Measurements from ENCODE around the gene TTC24.
"Not testable (repeated sequence)": the region's sequence is repeated elsewhere in the genome, so short reads cannot be mapped to it uniquely, and the experiment has no call there.

Gene TTC24

DNA sequence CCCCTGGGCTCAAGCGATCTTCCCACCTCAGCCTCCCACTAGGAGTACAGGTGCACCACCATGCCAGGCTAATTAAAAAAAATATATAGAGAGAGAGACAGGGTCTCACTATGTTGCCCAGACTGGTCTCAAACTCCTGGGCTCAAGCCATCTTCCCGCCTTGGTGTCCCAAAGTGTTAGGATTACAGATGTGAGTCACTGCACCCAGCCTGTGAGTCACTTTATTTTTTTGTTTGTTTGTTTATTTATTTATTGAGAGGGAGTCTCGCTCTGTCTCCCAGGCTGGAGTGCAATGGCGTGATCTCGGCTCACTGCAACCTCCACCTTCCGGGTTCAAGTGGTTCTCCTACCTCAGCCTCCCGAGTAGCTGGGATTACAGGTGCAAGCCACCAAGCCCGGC is 8.4 kb downstream of the TTC24 start:
- not testable (repeated sequence) for DNase-seq (ENCODE audit: low spot score)

GRCh38 chr1:156589546-156589945 is 10.0 kb downstream of the TTC24 start:
- no peak for DNase-seq (ENCODE audit: low spot score)

GRCh38 chr1:156590326-156591180 is 11.0 kb downstream of the TTC24 start:
- DNase-seq (ENCODE audit: low spot score): no peak

DNA sequence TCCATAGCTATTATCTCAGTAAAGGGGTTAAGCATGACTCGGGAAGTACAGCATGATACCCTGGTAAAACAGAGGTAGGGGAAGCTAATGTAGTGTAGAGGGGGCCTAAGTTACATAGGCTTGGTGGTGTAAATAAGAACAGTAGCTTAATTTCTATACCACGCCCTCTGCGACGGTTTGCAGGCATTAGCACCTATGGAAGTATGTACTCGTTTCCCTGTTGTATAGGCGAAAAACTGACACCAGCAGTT is 11.6 kb downstream of the TTC24 start:
- DNase-seq (ENCODE audit: low spot score): no peak

DNA sequence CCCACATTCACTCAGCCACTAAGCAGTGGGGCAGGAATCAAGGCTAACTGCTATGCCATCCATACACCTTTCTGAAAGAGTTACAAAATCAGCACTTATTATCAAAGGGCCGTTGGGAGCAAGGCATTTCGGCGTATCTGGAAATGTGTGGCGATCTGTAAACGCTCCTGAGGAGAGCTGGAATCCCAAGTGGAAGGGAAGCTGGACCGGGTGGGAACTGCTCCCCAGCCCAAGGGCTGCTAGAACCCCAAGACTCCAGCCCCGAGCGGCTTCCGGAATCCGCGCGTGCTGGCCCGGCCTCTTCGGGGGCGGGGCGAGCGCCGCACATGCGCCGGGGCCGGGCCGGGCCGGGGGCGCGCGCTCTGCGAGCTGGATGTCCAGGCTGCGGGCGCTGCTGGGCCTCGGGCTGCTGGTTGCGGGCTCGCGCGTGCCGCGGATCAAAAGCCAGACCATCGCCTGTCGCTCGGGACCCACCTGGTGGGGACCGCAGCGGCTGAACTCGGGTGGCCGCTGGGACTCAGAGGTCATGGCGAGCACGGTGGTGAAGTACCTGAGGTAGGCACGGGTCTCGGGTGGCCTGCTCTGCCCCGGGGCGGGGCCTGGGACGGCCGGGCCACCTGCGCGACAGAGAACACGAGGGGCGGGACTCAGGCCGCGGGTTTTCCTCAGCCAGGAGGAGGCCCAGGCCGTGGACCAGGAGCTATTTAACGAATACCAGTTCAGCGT is 12.1 kb downstream of the TTC24 start, which contains the start of gene NAXE:
Gene NAXE (plus strand): TSS at position 345 of the 726 bp plus-strand sequence. CDS start 29 bp downstream, at position 374.
- DNase-seq (ENCODE audit: low spot score): peak; percentile 79

- DNase-seq (ENCODE audit: low spot score): no peak
Measured at GRCh38 chr1:156592158-156592909, 12.8 kb downstream of the TTC24 start.

DNA sequence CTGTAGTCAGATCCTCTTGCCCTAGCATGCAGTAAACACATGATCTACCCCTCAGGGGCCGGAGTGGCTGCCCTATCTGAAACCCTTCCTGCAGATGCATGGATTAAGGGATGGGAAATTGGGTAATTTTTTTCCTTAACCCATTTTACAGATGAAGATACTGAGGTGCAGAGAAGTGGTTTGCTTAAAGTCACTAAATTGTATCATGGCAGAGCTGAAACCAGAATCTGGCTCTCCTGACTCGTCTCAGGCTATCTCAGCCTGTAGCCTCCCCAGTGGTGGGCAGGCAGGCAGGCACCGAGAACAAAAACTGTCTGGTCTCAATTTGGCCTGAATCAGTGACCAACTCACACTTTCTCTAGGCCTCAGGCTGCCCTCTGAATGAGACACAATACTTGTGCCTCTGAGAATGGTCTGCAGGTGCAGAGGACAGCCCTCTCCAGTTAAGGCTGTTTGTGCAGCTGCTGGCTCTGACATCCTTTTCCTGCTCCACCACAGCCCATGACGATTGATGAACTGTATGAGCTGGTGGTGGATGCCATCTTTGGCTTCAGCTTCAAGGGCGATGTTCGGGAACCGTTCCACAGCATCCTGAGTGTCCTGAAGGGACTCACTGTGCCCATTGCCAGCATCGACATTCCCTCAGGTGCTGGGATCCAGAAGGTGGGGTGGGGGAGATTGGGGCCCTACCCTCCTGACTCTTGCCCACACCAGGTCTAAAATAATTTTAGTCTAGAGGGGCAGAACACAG is 13.6 kb downstream of the TTC24 start:
- no peak for DNase-seq (ENCODE audit: low spot score)

DNA sequence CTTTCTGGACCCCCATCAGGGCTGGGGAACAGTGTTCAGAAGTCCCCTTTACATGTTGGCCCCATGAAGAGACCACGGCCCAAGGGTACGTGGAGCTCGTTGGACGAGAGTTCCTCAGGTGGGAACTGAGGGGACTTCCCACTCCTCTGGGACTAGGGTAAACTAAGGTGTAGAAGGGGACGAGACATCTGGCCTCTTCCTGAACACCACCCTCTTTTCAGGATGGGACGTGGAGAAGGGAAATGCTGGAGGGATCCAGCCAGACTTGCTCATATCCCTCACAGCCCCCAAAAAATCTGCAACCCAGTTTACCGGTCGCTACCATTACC is 14.1 kb downstream of the TTC24 start:
- DNase-seq (ENCODE audit: low spot score): no peak

- no peak for DNase-seq (ENCODE audit: low spot score)
Measured at GRCh38 chr1:156594190-156594589, 14.7 kb downstream of the TTC24 start.

GRCh38 chr1:156595016-156595415 is 15.5 kb downstream of the TTC24 start:
- DNase-seq (ENCODE audit: low spot score): no peak

GRCh38 chr1:156596426-156596825 is 16.9 kb downstream of the TTC24 start:
- no peak for DNase-seq (ENCODE audit: low spot score)

GRCh38 chr1:156598125-156598524 is 18.6 kb downstream of the TTC24 start:
- DNase-seq (ENCODE audit: low spot score): no peak

DNA sequence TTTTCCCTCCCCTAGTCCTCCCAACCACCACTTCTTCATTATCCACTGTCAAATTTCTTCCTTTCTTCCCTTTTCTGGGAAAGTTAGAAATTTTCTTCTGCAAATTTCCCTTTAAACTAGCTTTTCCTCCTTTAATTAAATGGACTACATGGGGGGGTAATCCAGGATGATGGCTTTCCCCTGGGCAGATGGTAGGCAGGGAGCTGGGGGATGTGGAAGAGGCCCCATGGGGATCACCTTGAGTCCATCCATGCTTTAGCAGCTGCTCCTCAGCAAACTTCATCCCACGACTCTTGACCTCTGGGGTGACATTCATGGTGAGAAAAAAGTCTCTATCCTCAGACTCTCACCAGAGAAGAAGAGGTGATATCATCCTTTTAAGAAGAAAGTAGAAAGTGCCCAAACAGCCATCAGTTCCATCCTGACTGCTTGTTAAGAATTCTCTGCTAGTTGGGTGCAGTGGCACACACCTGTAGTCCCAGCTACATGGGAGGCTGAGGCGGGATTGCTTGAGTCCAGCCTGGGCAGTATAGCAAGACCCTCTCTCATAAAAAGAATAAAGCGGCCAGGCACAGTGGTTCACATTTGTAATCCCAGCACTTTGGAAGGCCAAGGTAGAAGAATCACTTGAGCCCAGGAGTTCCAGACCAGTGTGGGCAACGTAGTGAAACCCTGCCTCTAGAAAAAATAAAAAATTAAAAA is 19.4 kb downstream of the TTC24 start:
- no peak for DNase-seq (ENCODE audit: low spot score)

GRCh38 chr1:156599811-156600210 is 20.3 kb downstream of the TTC24 start:
- no peak for DNase-seq (ENCODE audit: low spot score)

- no peak for DNase-seq (ENCODE audit: low spot score)
Measured at GRCh38 chr1:156600733-156601121, 21.2 kb downstream of the TTC24 start.

DNA sequence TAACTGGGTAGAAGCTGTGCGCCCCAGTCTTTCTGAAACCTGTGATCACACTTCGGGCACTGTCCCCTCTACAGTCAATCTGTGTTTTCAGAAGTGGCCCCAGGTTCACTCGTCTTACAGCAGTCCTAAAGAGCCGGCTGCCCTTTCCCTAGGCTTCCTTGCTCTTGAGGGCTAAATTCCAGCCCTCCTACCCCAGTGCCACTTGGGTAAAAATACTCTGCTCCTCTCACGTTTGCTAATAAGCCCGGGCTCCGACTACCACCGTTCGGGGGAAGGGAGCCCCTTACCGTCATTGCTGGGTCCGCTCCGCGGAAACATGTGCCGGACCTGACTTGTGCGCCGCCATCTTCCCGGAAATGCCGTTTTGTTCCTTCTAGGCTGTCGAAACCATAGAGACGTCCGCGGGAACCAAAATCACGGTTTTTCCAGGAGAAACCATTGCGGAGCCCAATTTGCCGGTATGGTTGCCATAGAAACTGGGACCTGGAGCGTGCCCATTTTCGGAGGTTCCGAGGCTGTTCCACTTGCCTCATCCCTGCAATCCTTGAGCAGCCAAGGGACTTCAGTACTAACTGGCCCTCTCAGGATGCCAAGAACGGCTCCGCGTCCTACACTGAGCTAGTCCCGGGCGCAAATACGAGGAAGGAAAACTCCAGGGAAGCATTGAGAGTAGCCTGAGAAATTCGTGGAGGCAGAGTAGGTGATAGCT is 21.8 kb downstream of the TTC24 start, which contains the start of gene GPATCH4:
Gene GPATCH4 (minus strand): TSS at position 358 of the 709 bp plus-strand sequence.
- DNase-seq (ENCODE audit: low spot score): peak; percentile 87

GRCh38 chr1:156601892-156602291 is 22.4 kb downstream of the TTC24 start:
- DNase-seq (ENCODE audit: low spot score): no peak

DNA sequence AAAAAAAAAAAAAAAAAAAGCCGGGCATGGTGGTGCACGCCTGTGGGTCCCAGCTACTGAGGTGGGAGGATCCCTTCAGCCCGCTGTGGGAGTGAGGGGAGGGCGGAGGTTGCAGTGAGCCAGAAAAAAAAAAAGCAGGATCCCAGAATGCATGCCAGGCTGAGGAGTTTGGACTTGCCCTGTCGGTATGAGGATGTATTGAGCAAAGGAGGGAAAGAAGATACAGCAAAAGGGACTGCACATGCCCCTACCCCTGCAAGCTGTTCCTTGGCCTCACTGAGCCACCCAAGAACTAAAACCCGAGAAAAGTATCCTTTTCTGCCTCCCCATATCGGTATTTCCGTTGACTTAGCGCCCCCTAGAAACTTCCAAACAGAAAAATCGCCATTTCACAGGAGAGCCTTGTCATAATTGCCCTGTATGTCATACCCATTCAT is 23.1 kb downstream of the TTC24 start:
- no peak for DNase-seq (ENCODE audit: low spot score)

DNA sequence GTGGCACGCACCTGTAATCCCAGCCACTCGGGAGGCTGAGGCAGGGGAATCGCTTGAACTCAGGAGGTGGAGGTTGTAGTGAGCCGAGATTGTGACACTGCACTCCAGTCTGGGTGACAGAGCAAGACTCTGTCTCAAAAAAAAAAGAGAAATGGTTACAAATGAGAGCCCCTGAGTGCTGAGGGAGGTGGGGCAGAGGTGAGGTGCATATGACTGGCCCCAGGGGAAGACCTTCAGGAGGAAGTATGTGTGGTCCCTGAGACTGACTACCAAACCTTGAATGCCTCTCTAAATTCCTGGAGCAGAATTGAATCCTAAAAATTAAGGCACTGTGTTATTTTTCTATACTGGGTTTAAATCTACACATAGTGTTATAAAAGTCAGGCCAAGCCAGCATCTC is 27.8 kb downstream of the TTC24 start:
- DNase-seq (ENCODE audit: low spot score): not testable (repeated sequence)

- DNase-seq (ENCODE audit: low spot score): peak; percentile 81
Measured at GRCh38 chr1:156608036-156608674, 28.6 kb downstream of the TTC24 start.
